ENCODE data around the gene IFT43. TPM values are rescaled to one million over a fixed set of nuclear protein-coding genes. Genes with fewer than 3 reads are reported as not detected.

IFT43 gene
- total RNA-seq, 1 donor from 2014 or later = 15.8 TPM

DNA sequence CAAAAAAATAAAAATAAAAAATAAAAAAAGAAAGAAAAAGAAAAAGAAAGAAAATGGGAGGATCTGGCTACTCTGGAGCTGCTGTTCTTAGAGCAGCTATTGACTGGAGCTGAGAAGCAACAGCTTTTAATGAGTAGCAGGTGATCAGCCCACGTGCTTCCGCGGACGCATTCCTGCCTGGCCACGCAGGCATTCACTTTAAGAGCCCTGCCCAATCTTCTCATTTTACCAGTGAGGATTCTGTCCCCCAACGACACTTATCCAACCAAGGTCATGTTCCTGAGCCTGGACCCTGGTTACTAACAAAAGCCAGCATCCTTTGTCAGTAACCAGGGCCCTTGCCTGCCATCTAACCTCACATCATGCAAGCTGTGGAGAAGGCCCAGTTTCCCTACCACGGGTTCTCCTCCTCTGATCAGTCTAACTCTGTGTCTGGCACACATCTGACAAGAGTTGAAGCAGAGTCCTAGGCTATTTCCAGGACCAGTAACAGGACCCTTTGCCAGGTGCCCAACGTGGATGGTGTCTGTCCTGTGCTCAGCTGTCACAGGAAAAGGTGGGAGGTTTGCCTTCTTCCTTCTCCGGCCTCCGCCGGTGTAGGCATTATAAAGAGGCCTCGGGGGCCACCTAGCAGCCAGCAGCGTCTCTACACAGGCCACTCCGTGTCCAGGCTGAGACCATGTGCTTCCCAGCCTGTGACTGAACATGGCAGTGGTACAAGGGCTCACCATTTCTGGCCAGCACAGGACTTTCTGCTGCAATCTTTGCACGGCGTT is 105.2 kb downstream of the IFT43 start:
- CTCF ChIA-PET = interaction anchor here (1.2 kb wide), 1 partner anchor 40 kb away, joined by 3 read pairs; no protein-coding TSS in a partner anchor
- no peak for ATAC-seq (ENCODE audit: low read depth)
- no peaks in the 10 kb centered on the region for H3K36me3 Mint-ChIP-seq (ENCODE audit: low read depth)

DNA sequence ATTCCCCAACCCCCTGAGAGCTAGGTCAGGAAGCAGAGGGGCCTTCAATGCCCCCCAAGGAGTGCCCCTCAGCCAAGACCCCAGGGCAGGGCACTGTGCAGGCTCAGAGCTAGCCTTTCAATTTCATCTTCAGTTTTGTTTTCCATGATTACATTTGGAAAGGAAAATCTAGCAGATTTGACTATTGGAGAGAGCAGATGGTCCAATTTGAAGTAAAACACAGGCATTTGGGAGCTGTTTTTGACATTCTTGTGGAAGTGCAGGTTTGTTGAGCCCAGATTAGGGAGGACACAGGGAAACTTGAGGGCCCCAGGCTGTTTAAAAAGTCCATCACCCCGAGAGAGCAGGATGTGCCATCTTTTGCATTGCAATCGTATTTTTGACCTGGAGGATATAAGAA is 107.5 kb downstream of the IFT43 start:
- Mint-ChIP-seq H3K27me3 (peaks cover 1% of the 10 kb centered on the region), H3K4me1 (no peaks in the 10 kb centered on the region), H3K4me3 (no peak overlapping the region), H3K27ac (no peak overlapping the region), H3K9me3 (no peaks in the 10 kb centered on the region), H3K36me3 (ENCODE audit: low read depth) (no peaks in the 10 kb centered on the region)
- ATAC-seq (ENCODE audit: low read depth) (no peak), DNase-seq (no peak)
- TF ChIP-seq, protein P1, sequence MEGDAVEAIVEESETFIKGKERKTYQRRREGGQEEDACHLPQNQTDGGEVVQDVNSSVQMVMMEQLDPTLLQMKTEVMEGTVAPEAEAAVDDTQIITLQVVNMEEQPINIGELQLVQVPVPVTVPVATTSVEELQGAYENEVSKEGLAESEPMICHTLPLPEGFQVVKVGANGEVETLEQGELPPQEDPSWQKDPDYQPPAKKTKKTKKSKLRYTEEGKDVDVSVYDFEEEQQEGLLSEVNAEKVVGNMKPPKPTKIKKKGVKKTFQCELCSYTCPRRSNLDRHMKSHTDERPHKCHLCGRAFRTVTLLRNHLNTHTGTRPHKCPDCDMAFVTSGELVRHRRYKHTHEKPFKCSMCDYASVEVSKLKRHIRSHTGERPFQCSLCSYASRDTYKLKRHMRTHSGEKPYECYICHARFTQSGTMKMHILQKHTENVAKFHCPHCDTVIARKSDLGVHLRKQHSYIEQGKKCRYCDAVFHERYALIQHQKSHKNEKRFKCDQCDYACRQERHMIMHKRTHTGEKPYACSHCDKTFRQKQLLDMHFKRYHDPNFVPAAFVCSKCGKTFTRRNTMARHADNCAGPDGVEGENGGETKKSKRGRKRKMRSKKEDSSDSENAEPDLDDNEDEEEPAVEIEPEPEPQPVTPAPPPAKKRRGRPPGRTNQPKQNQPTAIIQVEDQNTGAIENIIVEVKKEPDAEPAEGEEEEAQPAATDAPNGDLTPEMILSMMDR (IDR thresholded peaks at IDR 0.05) = no peak
- intact Hi-C loops (cut with micrococcal nuclease) = no loop called here
- ChIA-PET POLR2A (no interaction called here), CTCF (no interaction called here)

More for the DNA sequence above, 105.2 kb downstream of the IFT43 start:
- Mint-ChIP-seq H3K27ac (no peak overlapping the region), H3K4me1 (no peaks in the 10 kb centered on the region), H3K9me3 (no peaks in the 10 kb centered on the region), H3K4me3 (no peak overlapping the region), H3K27me3 (no peaks in the 10 kb centered on the region)
- TF ChIP-seq, protein P1 (IDR thresholded peaks at IDR 0.05) = no peak
- POLR2A ChIA-PET = interaction anchor here (0.6 kb wide), 1 partner anchor 28 kb away, joined by 6 read pairs; no protein-coding TSS in a partner anchor
- intact Hi-C loops (cut with micrococcal nuclease) = no loop called here
- DNase-seq = no peak

DNA sequence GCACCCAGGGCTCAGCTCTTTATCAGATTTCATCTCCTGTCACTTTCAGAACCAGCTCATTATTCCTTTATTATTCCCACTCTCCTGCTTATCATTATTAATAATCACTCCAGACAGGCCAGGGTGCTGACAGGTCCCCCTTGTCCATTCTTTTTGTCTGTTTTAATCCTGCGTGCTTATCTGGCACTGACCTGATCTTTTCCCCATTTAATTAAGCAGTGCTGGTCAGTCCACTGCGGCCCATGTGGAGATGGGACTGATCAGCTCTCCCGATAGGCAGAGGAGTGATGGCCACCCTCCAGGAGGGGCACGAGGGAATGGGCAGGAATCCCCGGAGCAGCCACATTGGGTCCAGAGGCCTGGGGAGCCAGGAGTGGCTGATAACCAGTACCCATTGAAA is 110.7 kb downstream of the IFT43 start:
- DNase-seq (no peak), ATAC-seq (ENCODE audit: low read depth) (no peak)
- Mint-ChIP-seq H3K9me3 (no peaks in the 10 kb centered on the region), H3K27ac (no peak overlapping the region), H3K27me3 (peaks cover 7% of the 10 kb centered on the region), H3K4me3 (no peak overlapping the region), H3K36me3 (ENCODE audit: low read depth) (no peaks in the 10 kb centered on the region), H3K4me1 (no peaks in the 10 kb centered on the region)
- intact Hi-C loops (cut with micrococcal nuclease) = no loop called here
- POLR2A ChIA-PET = no interaction called here
- TF ChIP-seq, protein P1 (IDR thresholded peaks at IDR 0.05) = no peak
- CTCF ChIA-PET = no interaction called here

DNA sequence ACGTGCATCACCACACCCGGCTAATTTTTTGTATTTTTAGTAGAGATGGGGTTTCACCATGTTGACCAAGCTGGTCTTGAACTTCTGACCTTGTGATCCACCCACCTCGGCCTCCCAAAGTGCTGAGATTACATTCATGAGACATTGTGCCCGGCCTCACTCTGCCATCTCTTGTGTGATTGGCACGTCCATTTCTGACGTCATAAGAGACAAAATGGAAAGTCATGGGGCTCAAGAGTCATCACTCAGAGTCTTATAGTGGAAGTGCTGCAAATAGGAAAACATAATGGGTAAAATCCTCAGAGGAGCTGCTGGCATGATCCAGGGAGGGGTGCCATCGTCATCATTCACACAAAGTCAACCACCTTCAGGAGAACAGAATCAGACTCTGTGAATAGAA is 112.0 kb downstream of the IFT43 start:
- no peak overlapping the region for H3K4me3 Mint-ChIP-seq
- H3K27ac Mint-ChIP-seq = no peak overlapping the region
- POLR2A ChIA-PET = interaction anchor here (0.6 kb wide), 1 partner anchor 12 kb away, joined by 3 read pairs; no protein-coding TSS in a partner anchor
- TF ChIP-seq, protein P1 (IDR thresholded peaks at IDR 0.05) = no peak
- H3K27me3 Mint-ChIP-seq = peaks cover 11% of the 10 kb centered on the region
- CTCF ChIA-PET = no interaction called here
- intact Hi-C loops (cut with micrococcal nuclease) = no loop called here
- H3K4me1 Mint-ChIP-seq = no peaks in the 10 kb centered on the region
- DNase-seq (no peak), ATAC-seq (ENCODE audit: low read depth) (no peak)
- no peaks in the 10 kb centered on the region for H3K36me3 Mint-ChIP-seq (ENCODE audit: low read depth)
- no peaks in the 10 kb centered on the region for H3K9me3 Mint-ChIP-seq

DNA sequence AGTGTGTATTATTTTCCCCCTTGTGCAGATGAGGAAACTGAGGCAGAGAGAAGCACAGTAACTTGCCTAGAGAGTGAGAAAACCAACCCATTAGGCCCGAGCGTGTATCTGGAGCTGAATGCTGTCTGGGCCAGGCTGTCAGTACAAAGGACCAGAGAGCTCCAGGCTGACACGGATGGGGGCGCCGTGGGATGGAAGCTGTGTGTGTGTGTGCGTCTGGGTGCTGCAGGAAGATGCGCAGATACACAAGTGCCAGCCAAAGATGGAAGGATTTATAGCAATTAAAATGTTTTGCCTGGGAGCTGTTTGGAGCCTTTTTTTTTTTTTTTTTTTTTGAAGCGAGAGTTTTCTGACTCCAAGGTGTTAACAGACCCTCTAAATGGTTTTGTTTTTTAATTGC is 112.5 kb downstream of the IFT43 start:
- H3K9me3 Mint-ChIP-seq = no peaks in the 10 kb centered on the region
- H3K4me3 Mint-ChIP-seq = no peak overlapping the region
- CTCF ChIA-PET = no interaction called here
- no peak for DNase-seq
- intact Hi-C loops (cut with micrococcal nuclease) = no loop called here
- no peak for ATAC-seq (ENCODE audit: low read depth)
- TF ChIP-seq, protein P1 (IDR thresholded peaks at IDR 0.05) = no peak
- no peak overlapping the region for H3K27ac Mint-ChIP-seq
- no peaks in the 10 kb centered on the region for H3K4me1 Mint-ChIP-seq
- POLR2A ChIA-PET = interaction anchor here (0.6 kb wide), 1 partner anchor 13 kb away, joined by 3 read pairs; no protein-coding TSS in a partner anchor
- H3K36me3 Mint-ChIP-seq (ENCODE audit: low read depth) = no peaks in the 10 kb centered on the region
- H3K27me3 Mint-ChIP-seq = peaks cover 13% of the 10 kb centered on the region

Measured in activated B cell treated with CpG ODN at 0.5 μM for 24 hours (primary cell).